ENCODE results near the gene SCN3A.

DNA sequence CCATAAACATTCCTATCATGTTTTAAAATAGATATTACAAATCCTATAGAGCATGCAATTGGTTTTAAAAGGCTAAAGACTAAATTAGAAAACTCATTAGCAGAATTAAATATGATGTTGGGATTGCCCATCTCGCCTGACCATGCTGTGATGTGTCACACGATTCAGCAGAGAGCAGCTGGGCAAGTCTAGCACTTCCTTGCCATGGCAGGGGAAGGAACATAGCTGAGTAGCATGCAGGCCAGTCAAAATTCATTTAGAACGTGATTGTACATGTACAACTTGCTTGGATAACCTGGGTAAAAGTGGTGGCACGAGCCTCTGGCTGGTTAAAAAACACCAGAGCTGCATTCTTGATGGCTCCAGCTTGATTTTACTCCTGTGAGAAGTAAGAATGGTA is 81.3 kb downstream of the SCN3A start:
- no peak for TF ChIP-seq ZFX (IDR thresholded peaks at IDR 0.05)
- TF ChIP-seq, protein P1, sequence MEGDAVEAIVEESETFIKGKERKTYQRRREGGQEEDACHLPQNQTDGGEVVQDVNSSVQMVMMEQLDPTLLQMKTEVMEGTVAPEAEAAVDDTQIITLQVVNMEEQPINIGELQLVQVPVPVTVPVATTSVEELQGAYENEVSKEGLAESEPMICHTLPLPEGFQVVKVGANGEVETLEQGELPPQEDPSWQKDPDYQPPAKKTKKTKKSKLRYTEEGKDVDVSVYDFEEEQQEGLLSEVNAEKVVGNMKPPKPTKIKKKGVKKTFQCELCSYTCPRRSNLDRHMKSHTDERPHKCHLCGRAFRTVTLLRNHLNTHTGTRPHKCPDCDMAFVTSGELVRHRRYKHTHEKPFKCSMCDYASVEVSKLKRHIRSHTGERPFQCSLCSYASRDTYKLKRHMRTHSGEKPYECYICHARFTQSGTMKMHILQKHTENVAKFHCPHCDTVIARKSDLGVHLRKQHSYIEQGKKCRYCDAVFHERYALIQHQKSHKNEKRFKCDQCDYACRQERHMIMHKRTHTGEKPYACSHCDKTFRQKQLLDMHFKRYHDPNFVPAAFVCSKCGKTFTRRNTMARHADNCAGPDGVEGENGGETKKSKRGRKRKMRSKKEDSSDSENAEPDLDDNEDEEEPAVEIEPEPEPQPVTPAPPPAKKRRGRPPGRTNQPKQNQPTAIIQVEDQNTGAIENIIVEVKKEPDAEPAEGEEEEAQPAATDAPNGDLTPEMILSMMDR (conservative IDR thresholded peaks at IDR 0.05), result no peak

All from C4-2B (cell line).